GM18951 (cell line): Measurements from ENCODE around the gene PTS.
"Not testable (repeated sequence)": the region's sequence is repeated elsewhere in the genome, so short reads cannot be mapped to it uniquely, and the experiment has no call there.

Experiments used
- POLR2A ChIP-seq: IDR thresholded peaks from 4 replicates; pipeline ENCODE4 v1.6.1; 2011; ENCODE audit warnings: mild to moderate bottlenecking; ENCODE audit not compliant: insufficient read length, insufficient read depth; ENCODE audit errors: extremely low read depth
- in situ Hi-C: fragments of 300-500 bp; cut with MboI; formaldehyde crosslinking; loops from one replicate; pipeline ENCODE4 v1.12.0; 2022; ENCODE audit warnings: low sequenced_read_pairs, mixed read lengths, inconsistent platforms; ENCODE audit not compliant: unreplicated experiment

Gene PTS

GRCh38 chr11:112226062-112226830, at the start of gene PTS:
PTS (plus strand) TSS chr11:112226428; CDS start chr11:112226444, 16 bp downstream.
- in situ Hi-C loops = no loop called here
- TF ChIP-seq POLR2A = peak; percentile 95

DNA sequence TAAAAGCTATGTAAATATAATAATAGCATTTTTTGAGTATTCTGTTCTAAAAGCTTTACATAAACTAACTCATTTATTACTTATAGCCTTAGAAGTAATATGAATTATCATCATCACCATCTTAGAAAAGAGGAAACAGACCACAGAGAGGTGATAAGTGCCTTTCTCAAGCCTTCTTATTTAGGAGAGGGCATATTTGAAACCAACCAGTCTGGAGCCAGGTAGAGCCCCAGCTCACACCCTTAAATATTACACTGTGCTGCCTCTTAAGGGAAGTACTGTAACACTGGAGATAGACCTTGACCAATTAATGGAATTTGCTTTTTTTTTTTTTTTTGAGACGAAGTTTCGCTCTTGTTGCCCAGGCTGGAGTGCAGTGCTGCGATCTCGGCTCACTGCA, 48.6 kb upstream of the PTS start:
- no peak for TF ChIP-seq POLR2A
- in situ Hi-C loops = no loop called here

- in situ Hi-C loops = no loop called here
- no peak for TF ChIP-seq POLR2A
These were observed 47.8 kb upstream of the PTS start for GRCh38 chr11:112178428-112178827.

DNA sequence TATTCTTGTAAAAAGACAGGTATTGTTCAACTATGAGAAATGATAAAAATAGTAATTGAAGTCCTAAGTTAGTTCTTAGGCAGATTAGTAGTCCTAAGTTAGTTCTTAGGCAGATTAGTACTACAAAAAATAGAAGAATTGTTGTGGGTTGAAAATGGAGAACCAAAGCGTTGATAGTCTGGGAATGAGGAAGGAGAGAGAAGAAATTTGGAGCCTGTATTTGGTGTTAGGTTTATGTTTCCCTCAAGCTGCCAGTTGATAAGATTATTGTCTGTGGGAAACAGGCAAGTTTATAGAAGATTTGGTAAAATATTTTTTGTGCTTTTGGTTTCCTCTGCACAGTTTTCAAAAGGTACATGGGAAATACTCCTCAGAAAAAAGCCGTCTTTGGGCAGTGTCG, 47.3 kb upstream of the PTS start:
- in situ Hi-C loops = no loop called here
- no peak for TF ChIP-seq POLR2A

DNA sequence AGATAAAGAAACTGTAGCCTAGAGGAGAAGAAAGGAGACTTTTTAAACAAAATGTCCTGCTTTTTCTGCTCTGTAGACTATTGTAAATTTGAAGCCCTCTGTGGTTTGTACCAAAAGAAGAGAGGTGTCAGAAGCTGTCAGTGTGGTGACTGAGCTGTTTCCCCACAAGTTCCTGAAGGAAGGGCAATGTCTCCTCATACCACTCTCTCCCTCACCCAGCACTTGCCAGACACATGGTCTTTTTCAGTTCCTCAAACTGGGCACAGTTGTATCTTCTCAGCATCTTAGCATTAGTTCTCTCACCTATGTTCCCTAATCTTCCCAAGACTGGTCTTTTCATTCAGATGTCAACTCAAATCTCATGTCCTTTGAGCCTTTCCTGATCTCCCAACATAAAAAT, 46.6 kb upstream of the PTS start:
- no peak for TF ChIP-seq POLR2A
- in situ Hi-C loops = no loop called here

DNA sequence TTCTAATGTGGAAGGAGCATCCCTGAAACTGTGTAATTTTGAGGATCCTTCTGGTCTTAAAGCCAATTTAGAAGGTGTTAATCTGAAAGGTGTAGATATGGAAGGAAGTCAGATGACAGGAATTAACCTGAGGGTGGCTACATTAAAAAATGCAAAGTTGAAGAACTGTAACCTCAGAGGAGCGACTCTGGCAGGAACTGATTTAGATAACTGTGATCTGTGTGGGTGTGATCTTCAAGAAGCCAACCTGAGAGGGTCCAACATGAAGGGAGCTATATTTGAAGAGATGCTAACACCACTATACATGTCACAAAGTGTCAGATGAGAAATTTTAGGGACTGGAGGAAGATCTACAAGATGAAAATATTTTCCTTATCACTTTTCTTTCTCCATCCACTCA, 43.4 kb upstream of the PTS start:
- no peak for TF ChIP-seq POLR2A
- in situ Hi-C loops = no loop called here

DNA sequence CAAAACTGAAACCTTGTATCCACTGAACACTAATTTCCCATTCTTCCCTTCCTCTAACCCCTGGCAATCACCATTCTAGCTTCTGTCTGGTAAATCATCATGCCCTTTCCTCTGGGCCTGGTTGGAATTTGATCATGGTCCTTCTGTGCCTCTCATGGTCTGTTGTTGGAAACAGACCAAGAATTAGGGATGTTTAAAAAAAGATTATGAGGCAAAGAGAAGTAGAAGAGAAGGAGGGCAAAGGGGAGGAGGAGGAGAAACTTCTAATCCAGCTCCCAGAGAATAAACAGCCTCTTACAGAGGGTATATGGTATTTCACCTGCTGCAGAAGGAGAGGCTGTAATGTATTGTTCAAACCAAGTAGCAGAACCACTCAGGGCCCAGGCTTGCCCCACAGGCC, 40.3 kb upstream of the PTS start:
- in situ Hi-C loops = no loop called here
- TF ChIP-seq POLR2A = no peak

DNA sequence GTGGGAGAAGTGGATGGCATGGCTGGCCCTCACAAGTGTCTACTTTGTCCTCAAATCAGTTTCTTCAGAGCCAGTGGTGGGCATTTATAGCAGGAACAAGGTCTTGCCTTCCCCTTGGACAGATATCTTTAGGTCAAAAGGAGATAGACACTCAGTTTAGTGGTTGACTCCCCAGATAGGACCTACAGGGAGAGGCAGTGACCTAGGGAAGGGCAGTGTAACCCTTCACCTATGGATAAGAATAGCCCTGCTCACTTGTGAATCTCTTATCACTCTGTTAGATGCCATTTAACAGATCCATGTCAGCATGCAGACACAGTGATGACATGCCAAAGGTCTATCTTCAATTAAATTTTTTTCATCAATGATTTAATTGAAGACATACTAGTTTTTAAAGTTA, 39.9 kb upstream of the PTS start:
- in situ Hi-C loops = no loop called here

GRCh38 chr11:112195113-112195512, 31.1 kb upstream of the PTS start:
- in situ Hi-C loops = not testable (repeated sequence)

More for the DNA sequence above, 39.9 kb upstream of the PTS start:
- no peak for TF ChIP-seq POLR2A

GRCh38 chr11:112195951-112196351, 30.3 kb upstream of the PTS start:
- TF ChIP-seq POLR2A = no peak
- in situ Hi-C loops = no loop called here

GRCh38 chr11:112196519-112197087, 29.6 kb upstream of the PTS start:
- in situ Hi-C loops = no loop called here
- TF ChIP-seq POLR2A = no peak

DNA sequence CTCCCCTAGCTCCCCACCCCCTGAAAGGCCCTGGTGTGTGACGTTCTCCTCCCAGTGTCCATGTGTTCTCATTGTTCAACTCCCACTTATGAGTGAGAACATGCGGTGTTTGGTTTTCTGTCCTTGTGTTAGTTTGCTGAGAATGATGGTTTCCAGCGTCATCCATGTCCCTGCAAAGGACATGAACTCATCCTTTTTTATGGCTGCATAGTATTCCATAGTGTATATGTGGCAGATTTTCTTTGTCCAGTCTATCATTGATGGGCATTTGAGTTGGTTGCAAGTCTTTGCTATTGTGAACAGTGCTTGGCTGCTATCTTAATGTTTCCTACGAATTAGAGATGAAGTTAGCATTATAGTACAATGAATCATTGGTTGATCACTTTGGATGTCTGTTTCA, 27.1 kb upstream of the PTS start:
- in situ Hi-C loops = not testable (repeated sequence)

- in situ Hi-C loops = no loop called here
These were observed 26.0 kb upstream of the PTS start for GRCh38 chr11:112200252-112200651.

DNA sequence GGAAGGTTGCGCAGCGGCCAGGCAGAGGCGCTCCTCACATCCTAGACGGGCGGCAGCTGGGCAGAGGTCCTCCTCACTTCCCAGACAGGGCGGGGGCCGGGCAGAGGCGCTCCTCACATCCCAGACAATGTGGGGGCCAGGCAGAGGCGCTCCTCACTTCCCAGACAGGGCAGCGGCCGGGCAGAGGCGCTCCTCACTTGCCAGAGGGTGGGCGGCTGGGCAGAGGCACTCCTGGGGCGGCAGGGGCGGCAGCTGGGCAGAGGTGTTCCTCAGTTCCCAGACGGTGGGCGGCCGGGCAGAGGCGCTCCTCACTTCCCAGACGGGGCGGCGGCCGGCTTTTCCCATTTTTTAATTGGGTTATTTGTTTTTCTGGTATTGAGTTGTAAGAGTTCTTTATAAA, 20.2 kb upstream of the PTS start:
- in situ Hi-C loops = no loop called here
- TF ChIP-seq POLR2A = no peak

More at GRCh38 chr11:112200252-112200651, 26.0 kb upstream of the PTS start:
- TF ChIP-seq POLR2A = no peak
